VCaP (cell line): Measurements from ENCODE around the gene TBX3.
A peak's percentile ranks its signal among the peaks of the same experiment; 100 is the strongest.

Source experiments
- H3K27ac ChIP-seq: fragments of 450-650 bp; 2 replicates; pipeline ENCODE4 v1.5.1; 2017
- TF ChIP-seq, protein P1 (sequence below): fragments of 450-650 bp; conservative IDR thresholded peaks from 2 replicates; pipeline ENCODE4 v1.5.1; 2017; ENCODE audit warnings: mild to moderate bottlenecking, moderate library complexity

TBX3 gene

DNA sequence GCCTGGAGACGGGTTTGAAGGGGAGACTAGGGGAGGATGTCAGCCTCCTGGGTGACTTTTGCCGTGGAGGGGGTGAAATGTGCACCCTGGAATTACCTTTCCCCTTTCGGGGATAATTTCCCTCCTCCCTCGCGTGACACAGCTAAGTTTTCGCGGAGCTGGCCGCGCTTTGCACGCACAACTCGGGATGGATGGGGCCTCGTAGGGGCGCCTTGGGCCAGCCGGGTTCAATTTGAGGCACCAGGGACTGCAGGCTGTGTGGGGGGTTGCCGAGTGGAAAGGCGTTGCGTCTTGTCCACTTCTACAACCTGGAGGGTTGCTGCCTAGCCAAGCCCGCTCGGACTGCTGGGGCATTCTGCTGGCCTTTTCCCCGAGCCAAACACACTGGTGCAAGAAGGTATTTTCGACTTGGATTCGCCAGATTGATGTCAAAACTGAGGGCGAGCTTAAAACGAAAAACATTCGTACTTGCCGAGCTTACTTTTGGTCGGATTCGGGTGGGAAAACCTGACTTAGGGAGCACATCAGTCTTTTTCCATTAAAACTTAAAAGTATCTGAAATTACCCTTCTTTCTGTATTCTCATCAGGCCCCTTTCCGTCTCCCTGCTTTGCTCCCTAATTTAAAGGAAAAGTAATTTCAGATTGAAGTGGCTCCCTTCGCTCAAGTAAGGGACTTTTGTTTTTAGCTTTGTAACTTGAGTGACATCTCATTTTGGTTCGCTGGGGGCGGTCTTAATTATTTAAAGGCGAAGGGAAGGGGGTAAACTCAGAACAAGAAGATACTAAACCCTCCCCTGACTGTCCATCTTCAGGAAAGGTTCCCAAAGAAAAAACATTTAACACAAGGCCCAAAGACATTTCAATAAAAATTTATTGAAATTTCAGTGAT is 14.3 kb downstream of the TBX3 start:
- H3K27ac ChIP-seq, result peak overlapping the region; percentile 97
- TF ChIP-seq, protein P1, sequence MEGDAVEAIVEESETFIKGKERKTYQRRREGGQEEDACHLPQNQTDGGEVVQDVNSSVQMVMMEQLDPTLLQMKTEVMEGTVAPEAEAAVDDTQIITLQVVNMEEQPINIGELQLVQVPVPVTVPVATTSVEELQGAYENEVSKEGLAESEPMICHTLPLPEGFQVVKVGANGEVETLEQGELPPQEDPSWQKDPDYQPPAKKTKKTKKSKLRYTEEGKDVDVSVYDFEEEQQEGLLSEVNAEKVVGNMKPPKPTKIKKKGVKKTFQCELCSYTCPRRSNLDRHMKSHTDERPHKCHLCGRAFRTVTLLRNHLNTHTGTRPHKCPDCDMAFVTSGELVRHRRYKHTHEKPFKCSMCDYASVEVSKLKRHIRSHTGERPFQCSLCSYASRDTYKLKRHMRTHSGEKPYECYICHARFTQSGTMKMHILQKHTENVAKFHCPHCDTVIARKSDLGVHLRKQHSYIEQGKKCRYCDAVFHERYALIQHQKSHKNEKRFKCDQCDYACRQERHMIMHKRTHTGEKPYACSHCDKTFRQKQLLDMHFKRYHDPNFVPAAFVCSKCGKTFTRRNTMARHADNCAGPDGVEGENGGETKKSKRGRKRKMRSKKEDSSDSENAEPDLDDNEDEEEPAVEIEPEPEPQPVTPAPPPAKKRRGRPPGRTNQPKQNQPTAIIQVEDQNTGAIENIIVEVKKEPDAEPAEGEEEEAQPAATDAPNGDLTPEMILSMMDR, result no peak

DNA sequence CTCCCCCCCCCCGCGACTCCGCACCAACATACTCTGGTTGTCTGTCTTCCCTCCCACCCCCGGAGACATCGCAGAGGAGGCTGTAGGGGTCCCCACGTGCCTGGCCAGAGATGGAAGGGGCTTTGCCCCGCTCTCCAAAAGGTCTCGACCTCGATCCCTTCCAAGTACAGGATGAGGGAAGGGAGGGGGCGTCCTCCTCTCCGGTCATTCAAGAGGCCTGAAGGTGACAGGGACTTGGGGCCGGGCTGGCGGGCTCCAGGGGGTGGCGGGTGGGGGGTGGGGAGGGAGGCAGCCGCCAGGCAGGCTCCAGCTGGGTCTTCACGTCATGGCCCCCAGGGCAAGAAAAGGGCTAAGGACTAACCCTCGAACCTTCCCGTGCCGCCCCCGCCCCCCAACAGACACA is 15.1 kb downstream of the TBX3 start:
- peak overlapping the region; percentile 97 for H3K27ac ChIP-seq
- TF ChIP-seq, protein P1, result no peak

DNA sequence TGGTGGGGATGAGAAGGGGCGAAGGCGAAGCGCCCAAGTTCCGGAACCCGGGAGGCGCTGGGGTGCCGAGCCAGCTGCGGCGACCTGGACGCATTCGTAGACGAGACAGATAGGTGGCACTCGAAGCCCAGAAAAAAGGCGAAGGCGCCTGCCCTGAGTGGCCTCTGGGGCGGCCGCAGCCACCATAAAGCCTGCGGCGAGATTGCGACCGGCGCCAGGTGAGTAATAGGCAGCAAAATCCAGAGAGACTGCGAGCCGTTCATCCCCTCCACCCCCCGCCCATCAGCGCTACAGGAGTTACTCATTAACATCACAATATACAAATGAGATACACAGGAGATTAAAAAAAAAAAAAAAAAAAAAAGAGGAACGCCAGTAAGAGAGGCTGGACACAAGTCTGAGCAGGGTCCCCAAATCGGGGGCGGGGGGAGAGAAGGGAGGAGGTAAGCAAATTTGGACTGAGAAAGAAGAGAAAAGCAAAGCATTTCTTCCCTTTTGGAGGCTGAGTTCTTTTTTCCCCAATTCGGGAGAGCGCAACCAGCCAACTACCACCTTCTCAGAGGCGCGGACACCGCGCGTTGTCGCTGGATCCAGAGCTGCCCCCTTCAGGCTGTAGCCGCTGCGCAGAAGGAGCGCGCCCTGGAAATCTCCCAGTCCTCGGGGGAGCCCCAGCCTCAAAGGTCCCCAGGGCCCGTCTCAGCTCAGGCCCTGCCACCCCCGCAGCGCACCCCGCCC is 15.7 kb downstream of the TBX3 start:
- H3K27ac ChIP-seq, result peak overlapping the region; percentile 97

GRCh38 chr12:114667669-114668150 is 16.3 kb downstream of the TBX3 start:
- peak overlapping the region; percentile 97 for H3K27ac ChIP-seq
- TF ChIP-seq, protein P1, result no peak

More for the DNA sequence above, 15.7 kb downstream of the TBX3 start:
- TF ChIP-seq, protein P1, result peak; percentile 57

DNA sequence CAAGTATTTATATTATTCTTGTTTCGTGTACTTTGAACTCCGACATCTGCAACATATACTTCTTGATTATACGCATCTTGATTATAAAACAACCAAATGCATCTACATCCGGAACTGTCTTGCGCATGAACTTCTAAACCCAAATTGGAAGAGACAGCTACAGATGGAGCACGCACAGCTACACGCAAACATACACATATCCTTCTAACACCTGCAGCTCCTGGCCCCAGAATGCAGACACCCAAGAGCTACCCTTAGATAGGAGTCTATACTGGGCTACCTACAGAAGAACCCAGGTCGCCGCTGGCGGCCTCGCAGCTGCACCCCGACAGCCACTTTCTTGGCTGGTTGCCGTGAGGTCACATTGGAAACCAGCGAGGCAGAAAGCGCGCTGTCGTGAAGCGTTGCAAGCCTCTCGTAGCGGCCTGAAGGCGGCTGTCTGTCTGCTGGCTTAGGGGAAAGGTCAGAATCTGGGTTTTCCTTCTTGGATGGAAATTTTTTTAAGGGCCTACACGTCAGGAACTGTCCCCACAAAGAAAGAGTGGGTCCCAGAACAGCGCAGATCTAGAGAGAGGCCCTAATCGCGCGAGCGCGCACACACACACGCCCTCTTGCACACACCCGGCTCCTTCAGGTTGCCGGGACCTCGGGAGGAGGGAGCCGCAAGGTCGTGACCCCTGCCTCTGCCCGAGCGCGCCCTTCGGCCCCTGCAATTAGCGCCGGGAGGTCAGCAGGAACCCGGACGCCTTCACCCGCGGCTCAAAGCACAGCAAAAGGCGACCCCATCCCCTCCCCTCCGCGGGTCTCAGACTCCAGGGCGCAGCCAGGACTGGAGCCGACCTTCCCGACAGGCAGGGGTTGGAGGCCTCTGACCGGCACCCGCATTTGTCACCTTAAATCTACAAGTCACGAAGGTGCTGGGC is 17.0 kb downstream of the TBX3 start:
- H3K27ac ChIP-seq, result peak overlapping the region; percentile 97
- TF ChIP-seq, protein P1, result no peak

DNA sequence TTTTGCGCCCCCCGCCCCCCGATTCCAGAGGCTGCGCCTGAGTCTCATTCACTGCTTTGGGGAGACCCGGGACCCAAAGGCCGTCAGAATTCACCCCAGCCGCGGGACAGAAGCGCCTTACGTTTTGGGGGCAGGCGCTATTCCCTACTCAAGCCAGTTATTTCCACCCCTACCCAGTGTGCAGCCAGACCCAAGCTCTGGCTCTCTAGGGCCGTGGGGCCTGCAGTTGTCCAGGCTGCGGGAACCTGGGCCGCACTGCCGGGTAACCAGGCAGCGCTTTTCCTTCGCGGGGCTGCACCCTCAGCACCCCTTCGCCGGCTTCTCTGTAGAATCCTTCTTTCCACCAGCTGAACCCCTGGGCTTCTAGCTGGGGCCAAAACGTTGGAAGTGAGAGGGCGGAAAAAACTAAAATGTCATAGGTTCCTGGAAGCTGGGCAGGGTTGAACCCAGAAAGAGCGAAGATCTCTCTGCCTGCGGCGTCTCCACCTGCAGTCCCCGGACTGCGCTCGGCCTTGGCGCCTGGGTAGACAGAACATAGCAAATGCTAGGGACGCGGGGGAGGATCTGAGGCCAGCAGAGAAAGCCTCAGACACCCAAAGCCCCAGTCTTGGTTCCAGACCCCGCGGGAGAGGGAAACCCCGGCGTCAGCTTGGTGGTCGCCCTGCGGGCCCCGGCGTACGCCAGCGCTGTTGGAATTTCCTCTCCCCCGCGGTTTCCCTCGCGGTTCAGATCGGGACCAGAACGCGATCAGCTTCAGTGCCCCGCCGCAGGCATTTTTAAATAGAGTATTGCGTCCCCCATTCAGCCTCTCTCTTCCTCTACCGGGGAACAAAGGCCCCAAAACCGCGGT is 18.3 kb downstream of the TBX3 start:
- TF ChIP-seq, protein P1, result no peak
- peak overlapping the region; percentile 97 for H3K27ac ChIP-seq
